HG02763 (cell line): Measurements from ENCODE around the gene TMPRSS6.

ENCODE experiments used
- ATAC-seq: cut with Tn5 transposase; IDR thresholded peaks from one replicate; pipeline ENCODE4 v1.9.1; 2021; ENCODE audit warnings: mild to moderate bottlenecking, moderate library complexity; ENCODE audit not compliant: unreplicated experiment

The TMPRSS6 gene

DNA sequence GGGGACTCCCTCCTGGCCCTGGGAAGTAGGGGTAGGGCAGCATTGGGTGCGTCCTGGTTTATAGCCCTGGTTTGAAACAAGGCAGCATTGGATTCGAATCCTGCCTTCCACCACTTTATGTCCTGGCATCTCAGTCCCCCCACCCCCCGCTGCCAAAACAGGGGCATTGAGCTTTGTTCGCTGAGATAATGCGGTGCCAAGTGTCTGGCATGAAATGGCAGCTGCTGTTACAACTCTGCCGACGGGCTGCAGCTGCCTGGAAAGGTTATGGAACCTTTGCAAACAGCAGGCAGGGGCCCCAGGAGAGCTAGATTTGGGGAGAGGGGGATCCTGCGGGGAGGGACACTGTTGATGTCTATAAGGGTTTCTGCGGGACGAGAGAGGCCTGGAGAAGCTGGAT is 92.2 kb downstream of the TMPRSS6 start:
- no peak for ATAC-seq

DNA sequence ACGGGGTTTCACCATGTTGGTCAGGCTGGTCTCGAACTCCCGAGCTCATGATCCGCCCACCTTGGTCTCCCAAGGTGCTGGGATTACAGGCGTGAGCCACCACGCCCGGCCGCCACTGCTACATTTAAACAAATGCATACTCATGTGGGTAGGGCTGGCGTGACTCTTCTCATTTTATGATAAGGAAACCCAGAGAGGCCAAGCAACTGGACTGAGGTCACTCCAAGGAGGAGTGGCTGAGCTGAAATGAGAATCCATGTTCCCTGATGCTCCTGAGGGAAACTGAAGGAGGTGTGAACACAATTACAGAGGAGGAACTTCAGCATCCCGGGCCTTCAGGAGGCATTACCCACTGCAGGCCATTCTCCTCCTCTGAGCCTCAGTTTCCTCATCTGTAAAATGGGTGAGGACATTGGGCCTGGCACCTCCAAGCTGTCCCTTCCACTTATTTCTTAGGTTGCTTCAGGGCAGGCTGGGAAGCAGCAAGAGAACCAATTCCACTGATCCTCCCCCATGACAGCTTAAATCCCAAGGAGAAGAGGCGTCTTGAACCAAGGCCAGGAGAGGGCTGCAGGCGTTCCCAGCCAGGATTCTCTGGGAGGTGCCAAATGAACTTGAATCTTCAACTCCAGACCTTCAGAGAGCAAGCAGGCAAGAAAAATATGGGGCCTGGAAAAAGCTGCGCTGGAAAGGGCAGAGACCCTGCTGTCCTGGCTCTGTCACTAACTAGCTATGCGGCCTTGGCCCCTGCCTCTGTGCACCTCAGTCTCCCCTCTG is 93.2 kb downstream of the TMPRSS6 start:
- ATAC-seq, result no peak

- no peak for ATAC-seq
These were observed 94.0 kb downstream of the TMPRSS6 start for GRCh38 chr22:37015587-37015878.
